ENCODE data around the gene SPATS2. TPM values are rescaled to one million over a fixed set of nuclear protein-coding genes. Genes with fewer than 3 reads are reported as not detected.

The SPATS2 gene
- total and polyA plus RNA-seq, 2 donors (not counting 3 experiments of a cell fraction or from before 2014, with no cell fraction given) = 55.8 to 66.5 TPM

DNA sequence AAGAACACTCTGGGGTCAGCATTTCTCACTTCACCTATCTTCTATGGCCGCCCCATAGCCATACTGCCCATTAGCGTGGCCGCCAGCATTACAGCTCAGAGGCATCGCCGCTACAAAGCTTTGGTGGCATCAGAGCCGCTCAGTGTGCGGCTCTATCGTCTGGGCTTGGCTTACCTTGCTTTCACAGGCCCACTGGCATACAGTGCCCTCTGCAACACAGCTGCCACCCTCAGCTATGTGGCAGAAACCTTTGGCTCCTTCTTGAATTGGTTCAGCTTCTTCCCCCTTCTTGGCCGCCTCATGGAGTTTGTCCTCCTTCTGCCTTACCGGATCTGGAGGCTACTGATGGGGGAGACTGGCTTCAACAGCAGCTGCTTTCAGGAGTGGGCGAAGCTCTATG is 18.0 kb upstream of the SPATS2 start:
- CTCF ChIA-PET = interaction anchor here (4.4 to 8.0 kb wide), 4 partner anchors 11 to 165 kb away, joined by 59 to 280 read pairs (median 160); partner anchors contain the start of genes C1QL4 and PRPH
- H3K27ac ChIP-seq (ENCODE audit: insufficient read depth, low read depth, low read length) = no peak overlapping the region
- POLR2A ChIA-PET = no interaction called here

More for the DNA sequence above, 18.0 kb upstream of the SPATS2 start:
- dilution Hi-C loops (cut with MboI; ENCODE audit: extremely low pct_ligation_motif_present, low sequenced_read_pairs) (no loop called here), intact Hi-C loops (cut with micrococcal nuclease) (loop anchor here (10.0 kb wide), 1 partner anchor 396 kb away; the partner anchor contains the start of gene TMBIM6)
- no peak overlapping the region for H3K4me2 ChIP-seq (ENCODE audit: insufficient read depth, low read length)
- DNase-seq (ENCODE audit: low read depth, low spot score) = no peak
- H2AFZ ChIP-seq (ENCODE audit: low read depth, low read length) = no peak overlapping the region
- no peaks in the 10 kb centered on the region for H3K36me3 ChIP-seq (ENCODE audit: control insufficient read depth in 2 of 2, extremely low read depth in 1 of 2, insufficient read depth in 2 of 2, low read length in 2 of 2)
- H3K4me3 ChIP-seq (replicated peaks in 1 of 3; ENCODE audit: insufficient read depth in 1 of 3, low read depth in 1 of 3, low read length in 3 of 3) = no peak overlapping the region
- no peak overlapping the region for H3K9ac ChIP-seq (replicated peaks; ENCODE audit: extremely low read depth, insufficient read depth, low read length)
- H4K20me1 ChIP-seq (replicated peaks; ENCODE audit: control insufficient read depth, extremely low read depth, insufficient read depth, low read length) = no peaks in the 10 kb centered on the region
- no peaks in the 10 kb centered on the region for H3K9me3 ChIP-seq (replicated peaks; ENCODE audit: control insufficient read depth, insufficient read depth, low read length)
- H3K79me2 ChIP-seq (ENCODE audit: control insufficient read depth, insufficient read depth, low read length) = no peaks in the 10 kb centered on the region
- peaks cover 18 to 27% of the 10 kb centered on the region in 2 experiments for H3K27me3 ChIP-seq (ENCODE audit: control insufficient read depth in 2 of 2, insufficient read depth in 2 of 2, low read length in 2 of 2)
- TF ChIP-seq, protein P1, sequence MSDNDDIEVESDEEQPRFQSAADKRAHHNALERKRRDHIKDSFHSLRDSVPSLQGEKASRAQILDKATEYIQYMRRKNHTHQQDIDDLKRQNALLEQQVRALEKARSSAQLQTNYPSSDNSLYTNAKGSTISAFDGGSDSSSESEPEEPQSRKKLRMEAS (IDR thresholded peaks at IDR 0.05; ENCODE audit: insufficient read depth, insufficient read length) = no peak
- TF ChIP-seq EZH2 (IDR thresholded peaks at IDR 0.05; ENCODE audit: borderline replicate concordance, low read depth, low read length, severe bottlenecking) = no peak
- TF ChIP-seq MYC (IDR thresholded peaks at IDR 0.05; ENCODE audit: low read depth, low read length) = no peak
- no peak for TF ChIP-seq JUN (IDR thresholded peaks at IDR 0.05; ENCODE audit: borderline replicate concordance, insufficient read depth, insufficient read length, low read depth)
- no peak for TF ChIP-seq GATA2 (IDR thresholded peaks at IDR 0.05; ENCODE audit: insufficient read depth, insufficient read length, low read depth, low read length)
- TF ChIP-seq POLR2A (IDR thresholded peaks at IDR 0.05; ENCODE audit: low read depth, low read length) = no peak
- no peak for TF ChIP-seq CTCF (IDR thresholded peaks at IDR 0.05; ENCODE audit: extremely low read depth in 1 of 2, insufficient read depth in 1 of 2, low read depth in 1 of 2, low read length in 2 of 2)
- no peak for TF ChIP-seq POLR2AphosphoS5 (IDR thresholded peaks at IDR 0.05; ENCODE audit: insufficient read depth, low read depth, low read length)
- no peak for TF ChIP-seq FOS (IDR thresholded peaks at IDR 0.05; ENCODE audit: borderline replicate concordance, insufficient read depth, low read length)
- peaks cover 28% of the 10 kb centered on the region for H3K4me1 ChIP-seq (ENCODE audit: control insufficient read depth, extremely low read depth, insufficient read depth, low read length)
- BruUV-seq (replicated peaks) = no TSS peak
- H3K9me1 ChIP-seq (replicated peaks; ENCODE audit: control insufficient read depth, extremely low read depth, insufficient read depth, low read length) = no peaks in the 10 kb centered on the region
- FAIRE-seq = no peak

Data from endothelial cell of umbilical vein (primary cell).